Fibroblast of the aortic adventitia (primary cell): ENCODE measurements around the gene UBAP2L. TPM values are rescaled to one million over a fixed set of nuclear protein-coding genes. Genes with fewer than 3 reads are reported as not detected.
"Not testable (repeated sequence)": the region's sequence is repeated elsewhere in the genome, so short reads cannot be mapped to it uniquely, and the experiment has no call there.

Experiments used
- DNase-seq: peaks from one replicate; pipeline ENCODE4 v3.0.0-alpha.2; 2010; ENCODE audit warnings: low read depth
- H3K4me3 ChIP-seq: 2 replicates; pipeline ENCODE4 v1.5.1; 2011; ENCODE audit warnings: low read depth, mild to moderate bottlenecking, control low read depth, low read length, moderate library complexity
- total RNA-seq: library from RNA; depleted of rRNA; stranded (reverse); fragments of >200 nt; gene quantifications from 2 replicates; pipeline ENCODE4 v1.2.3, GENCODE V29; 2012; ENCODE audit warnings: low replicate concordance
- TF ChIP-seq, protein P1 (sequence below): IDR thresholded peaks from 2 replicates; pipeline ENCODE4 v1.5.1; 2011; ENCODE audit warnings: mild to moderate bottlenecking, low read length, control low read depth, inconsistent platforms; ENCODE audit not compliant: insufficient read depth

The UBAP2L gene
- total RNA-seq, 1 donor, result 121 TPM

DNA sequence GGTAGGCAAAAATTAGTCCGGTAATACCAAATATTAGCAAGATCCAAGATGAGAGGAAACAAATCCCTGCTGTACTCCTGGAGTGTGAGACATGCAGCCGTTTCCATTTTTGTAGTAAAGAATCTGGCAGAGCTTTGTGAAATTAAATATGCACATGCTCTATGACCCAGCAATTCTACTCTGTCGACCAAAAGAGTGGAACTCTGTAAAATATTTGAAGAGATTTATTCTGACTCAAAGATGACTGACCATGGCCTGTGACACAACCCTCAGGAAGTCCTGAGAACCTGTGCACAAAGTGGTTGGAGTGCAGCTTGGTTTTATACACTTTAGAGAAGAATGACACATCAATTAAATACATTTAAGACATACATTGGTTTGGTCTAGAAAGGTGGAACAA lies 67.9 kb downstream of the UBAP2L start:
- DNase-seq, result no peak

DNA sequence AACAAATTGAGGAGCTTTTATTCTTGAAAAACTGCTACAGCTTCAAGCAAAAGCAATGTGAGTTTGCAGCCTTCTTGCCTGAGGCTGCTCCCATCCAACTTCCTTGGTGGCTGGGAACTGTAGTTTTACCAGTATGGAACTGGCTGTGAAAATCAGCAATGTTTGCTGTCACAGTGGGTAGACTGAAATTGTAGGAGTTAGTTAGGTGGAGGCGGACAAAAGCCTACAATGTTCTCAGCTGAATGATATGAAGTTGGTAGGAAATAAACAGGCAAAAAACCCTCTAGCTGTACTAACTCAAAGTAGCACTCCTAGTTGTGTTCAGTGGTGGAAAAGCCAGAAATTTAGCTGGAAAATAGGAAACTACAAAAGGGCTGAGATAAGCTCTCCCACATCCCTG lies 70.2 kb downstream of the UBAP2L start:
- no peak overlapping the region for H3K4me3 ChIP-seq
- TF ChIP-seq, protein P1, sequence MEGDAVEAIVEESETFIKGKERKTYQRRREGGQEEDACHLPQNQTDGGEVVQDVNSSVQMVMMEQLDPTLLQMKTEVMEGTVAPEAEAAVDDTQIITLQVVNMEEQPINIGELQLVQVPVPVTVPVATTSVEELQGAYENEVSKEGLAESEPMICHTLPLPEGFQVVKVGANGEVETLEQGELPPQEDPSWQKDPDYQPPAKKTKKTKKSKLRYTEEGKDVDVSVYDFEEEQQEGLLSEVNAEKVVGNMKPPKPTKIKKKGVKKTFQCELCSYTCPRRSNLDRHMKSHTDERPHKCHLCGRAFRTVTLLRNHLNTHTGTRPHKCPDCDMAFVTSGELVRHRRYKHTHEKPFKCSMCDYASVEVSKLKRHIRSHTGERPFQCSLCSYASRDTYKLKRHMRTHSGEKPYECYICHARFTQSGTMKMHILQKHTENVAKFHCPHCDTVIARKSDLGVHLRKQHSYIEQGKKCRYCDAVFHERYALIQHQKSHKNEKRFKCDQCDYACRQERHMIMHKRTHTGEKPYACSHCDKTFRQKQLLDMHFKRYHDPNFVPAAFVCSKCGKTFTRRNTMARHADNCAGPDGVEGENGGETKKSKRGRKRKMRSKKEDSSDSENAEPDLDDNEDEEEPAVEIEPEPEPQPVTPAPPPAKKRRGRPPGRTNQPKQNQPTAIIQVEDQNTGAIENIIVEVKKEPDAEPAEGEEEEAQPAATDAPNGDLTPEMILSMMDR, result no peak
- no peak for DNase-seq

More for the DNA sequence above, 67.9 kb downstream of the UBAP2L start:
- TF ChIP-seq, protein P1, result no peak
- H3K4me3 ChIP-seq, result no peak overlapping the region

DNA sequence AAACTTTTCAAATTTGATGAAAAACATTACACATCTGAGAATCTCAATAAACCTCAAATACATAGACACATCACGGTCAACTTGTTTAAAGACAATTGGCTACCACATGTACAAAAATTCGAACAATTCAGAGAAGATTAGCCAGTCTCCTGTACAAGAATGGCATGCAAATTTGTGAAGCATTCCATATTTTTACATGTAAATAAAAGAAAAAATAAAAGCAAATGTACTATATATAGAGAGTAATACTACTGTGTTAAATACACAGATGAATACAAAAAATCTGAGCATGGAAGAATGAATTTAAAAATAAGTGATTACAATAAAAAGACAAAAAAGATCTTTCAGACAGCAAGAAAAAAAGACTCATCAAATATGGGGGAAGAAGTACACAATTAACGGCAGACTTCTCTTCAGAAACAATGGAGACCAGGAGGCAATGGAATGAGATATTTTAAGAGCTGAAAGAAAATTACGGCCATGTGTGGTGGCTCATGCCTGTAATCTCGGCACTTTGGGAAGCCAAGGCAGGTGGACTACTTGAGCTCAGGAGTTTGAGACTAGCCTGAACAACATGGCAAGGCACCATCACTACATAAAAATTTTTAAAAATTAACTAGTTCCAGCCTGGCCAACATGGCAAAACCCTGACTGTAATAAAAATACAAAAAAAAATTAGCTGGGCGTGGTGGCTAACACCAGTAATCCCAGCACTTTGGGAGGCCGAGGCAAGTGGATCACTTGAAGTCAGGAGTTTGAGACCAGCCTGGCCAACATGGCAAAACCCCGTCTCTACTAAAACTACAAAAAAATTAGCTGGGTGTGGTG lies 74.9 kb downstream of the UBAP2L start:
- no peak overlapping the region for H3K4me3 ChIP-seq
- TF ChIP-seq, protein P1, result no peak
- DNase-seq, result no peak

DNA sequence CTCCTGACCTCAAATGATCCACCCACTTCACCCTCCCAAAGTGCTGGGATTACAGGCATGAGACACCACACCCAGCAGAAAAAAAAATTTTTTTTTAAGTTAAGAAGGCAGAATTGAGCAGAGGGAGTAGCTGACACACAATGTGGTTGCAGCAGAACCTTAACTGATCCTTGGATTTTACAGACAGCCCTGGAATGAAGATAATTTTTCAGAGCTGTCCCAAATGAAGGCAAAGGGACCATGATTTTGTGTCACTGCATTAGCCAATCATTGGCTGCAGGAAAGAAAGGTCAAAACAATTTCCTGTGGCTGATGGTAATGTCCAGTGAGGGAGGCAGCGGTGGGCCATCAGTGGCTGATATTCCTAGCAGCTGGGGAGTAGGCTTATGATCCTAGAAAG lies 80.8 kb downstream of the UBAP2L start:
- TF ChIP-seq, protein P1, result no peak
- DNase-seq, result no peak
- H3K4me3 ChIP-seq, result no peak overlapping the region

DNA sequence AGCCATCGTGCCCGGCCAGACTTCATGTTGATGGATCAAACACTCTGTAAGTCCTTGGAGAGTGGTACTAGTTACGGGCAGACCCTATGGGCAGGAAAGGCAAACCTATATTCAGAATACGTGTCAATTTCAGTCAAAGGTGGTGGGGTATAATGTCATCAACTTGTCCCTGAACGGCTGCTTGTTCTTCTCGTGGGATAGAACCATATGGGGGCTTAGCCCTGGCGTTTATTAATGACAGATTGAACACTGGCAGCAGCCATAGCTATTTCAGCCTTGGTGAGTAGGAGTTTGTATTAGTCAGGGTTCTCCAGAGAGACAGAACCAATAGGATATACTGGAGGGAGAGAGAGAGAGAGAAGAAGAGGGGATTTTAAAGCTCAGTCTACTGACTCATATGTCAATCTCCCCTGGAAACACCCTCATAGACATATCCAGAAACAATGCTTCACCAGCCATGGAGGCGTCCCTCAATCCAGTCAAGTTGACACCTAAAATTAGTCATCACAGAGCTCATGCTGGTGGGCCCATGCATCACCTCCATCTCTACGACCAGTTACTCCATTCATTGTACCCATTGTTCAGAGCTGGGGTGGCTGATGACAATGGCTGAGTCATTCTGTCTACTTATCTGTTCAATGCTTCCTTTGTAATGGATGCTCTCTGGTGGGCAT lies 84.0 kb downstream of the UBAP2L start:
- H3K4me3 ChIP-seq, result no peak overlapping the region
- TF ChIP-seq, protein P1, result no peak
- peak; percentile 31 for DNase-seq

DNA sequence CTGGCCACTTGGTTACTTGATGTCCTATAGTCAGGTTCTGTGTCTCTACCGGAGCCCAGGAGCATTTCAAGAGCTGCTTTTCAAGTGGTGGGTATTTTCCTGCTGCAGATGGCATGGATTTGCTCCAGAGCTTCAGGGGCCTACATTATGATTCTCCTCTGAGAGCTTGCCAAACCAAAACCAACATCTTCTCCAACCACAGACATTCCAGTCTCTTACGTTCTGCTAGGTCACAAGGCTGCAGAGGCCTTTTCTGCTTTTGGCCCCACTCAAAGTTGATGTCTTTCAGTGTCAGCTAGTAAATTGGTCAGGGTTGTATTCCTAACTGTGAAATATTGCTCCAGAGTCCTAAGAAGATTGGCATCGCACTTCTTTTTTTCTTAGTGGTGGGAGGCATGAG lies 85.4 kb downstream of the UBAP2L start:
- no peak overlapping the region for H3K4me3 ChIP-seq
- TF ChIP-seq, protein P1, result no peak
- DNase-seq, result peak; percentile 29

DNA sequence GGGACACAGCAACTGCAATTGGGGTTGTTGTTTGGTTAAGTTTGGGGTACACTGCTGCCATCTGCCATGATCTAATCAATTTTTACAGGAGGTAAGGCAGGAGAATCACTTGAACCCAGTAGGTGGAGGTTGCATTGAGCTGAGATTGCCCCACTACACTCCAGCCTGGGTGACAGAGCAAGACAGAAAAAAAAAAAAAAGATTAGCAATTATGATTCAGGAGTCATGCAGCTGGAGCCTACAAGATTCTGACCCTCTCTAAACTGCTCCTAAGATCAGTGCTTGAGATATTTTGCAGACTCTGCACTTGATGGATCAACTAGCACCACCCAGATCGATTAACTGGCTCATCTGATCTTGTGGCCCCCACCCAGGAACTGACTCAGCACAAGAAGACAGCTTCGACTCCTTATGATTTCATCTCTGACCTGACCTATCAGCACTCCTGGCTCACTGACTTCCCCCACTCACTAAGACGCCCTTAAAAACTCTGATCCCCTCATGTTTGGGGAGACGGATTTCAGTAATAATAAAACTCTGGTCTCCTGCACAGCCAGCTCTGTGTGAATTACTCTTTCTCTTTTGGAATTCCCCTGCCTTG lies 87.0 kb downstream of the UBAP2L start:
- DNase-seq, H3K4me3 ChIP-seq: not testable (repeated sequence)

DNA sequence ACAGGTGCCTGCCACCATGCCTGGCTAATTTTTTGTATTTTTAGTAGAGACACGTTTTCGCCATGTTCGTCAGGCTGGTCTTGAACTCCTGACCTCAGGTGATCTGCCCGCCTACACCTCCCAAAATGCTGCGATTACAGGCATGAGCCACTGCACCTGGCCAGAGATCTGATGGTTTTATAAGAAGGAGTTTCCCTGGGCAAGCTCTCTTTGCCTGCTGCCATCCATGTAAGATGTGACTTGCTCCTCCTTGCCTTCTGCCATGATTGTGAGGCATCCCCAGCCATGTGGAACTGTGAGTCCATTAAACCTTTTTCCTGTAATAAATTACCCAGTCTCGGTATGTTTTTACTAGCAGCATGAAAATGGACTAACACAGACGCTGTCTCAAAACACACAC lies 88.4 kb downstream of the UBAP2L start:
- H3K4me3 ChIP-seq, DNase-seq: not testable (repeated sequence)

DNA sequence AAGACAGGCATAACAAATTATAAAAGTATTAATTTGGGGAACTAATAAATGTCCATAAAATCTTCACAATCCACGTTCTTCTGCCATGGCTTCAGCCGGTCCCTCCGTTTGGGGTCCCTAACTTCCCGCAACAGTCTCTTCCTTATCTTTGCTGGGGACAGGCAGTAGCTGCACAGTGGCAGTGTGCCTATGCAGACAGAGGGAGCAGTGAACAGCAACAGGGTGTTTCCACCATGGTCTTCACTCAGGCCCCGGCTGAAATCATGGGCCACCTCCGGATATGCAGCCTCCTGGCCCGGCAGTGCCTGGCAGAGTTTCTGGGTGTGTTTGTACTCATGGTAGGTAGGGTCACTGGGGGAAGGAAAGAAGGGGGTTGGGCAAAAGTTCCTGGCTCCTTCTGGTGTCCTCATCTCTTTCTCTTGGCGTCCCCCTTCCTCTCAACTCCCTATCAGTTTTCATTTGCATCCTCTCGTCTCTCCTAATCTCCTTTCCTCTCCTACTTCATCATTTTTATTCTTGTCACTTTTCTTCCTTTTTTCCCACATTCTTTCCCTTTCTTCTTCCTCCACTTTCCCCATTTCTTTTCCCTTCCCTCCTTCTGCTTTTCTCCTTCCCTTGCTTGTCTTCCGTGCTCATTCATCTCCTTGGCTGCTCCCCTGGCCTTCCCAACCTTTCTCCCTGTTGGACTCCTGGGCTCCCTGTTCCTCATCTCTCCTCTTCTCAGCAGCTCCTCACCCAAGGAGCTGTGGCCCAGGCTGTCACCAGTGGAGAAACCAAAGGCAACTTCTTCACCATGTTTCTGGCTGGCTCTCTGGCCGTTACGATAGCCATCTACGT lies 91.7 kb downstream of the UBAP2L start:
- H3K4me3 ChIP-seq, DNase-seq: not testable (repeated sequence)
